ENCODE data around the gene MGST2. TPM values are rescaled to one million over a fixed set of nuclear protein-coding genes. Genes with fewer than 3 reads are reported as not detected.

MGST2 gene
- total RNA-seq, 3 donors from 2014 or later (not counting 1 experiment from before 2014, with no cell fraction given): 7.8 to 17.0 (median 10.9) TPM

GRCh38 chr4:139690419-139690818, 24.8 kb downstream of the MGST2 start:
- Histone ChIP-seq H3K4me3 (ENCODE audit: low read length) (no peak overlapping the region), H3K27me3 (ENCODE audit: control insufficient read depth, insufficient read depth, low read length) (no peaks in the 10 kb centered on the region), H3K9me3 (ENCODE audit: control insufficient read depth, insufficient read depth, low read length) (no peaks in the 10 kb centered on the region), H3K36me3 (ENCODE audit: control insufficient read depth, insufficient read depth, low read length) (no peaks in the 10 kb centered on the region), H3K4me1 (ENCODE audit: control insufficient read depth, insufficient read depth, low read length) (peaks cover 5% of the 10 kb centered on the region), H3K27ac (ENCODE audit: low read length) (no peak overlapping the region)
- no peak for DNase-seq
- no peaks in the 10 kb centered on the region for H3K27me3 Mint-ChIP-seq (ENCODE audit: low read depth in 2 of 2)
- no peak overlapping the region for H3K4me3 Mint-ChIP-seq
- TF ChIP-seq, protein P1, sequence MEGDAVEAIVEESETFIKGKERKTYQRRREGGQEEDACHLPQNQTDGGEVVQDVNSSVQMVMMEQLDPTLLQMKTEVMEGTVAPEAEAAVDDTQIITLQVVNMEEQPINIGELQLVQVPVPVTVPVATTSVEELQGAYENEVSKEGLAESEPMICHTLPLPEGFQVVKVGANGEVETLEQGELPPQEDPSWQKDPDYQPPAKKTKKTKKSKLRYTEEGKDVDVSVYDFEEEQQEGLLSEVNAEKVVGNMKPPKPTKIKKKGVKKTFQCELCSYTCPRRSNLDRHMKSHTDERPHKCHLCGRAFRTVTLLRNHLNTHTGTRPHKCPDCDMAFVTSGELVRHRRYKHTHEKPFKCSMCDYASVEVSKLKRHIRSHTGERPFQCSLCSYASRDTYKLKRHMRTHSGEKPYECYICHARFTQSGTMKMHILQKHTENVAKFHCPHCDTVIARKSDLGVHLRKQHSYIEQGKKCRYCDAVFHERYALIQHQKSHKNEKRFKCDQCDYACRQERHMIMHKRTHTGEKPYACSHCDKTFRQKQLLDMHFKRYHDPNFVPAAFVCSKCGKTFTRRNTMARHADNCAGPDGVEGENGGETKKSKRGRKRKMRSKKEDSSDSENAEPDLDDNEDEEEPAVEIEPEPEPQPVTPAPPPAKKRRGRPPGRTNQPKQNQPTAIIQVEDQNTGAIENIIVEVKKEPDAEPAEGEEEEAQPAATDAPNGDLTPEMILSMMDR (IDR thresholded peaks at IDR 0.05): no peak
- H3K27ac Mint-ChIP-seq: no peak overlapping the region
- intact Hi-C loops (cut with micrococcal nuclease): no loop called here
- no peaks in the 10 kb centered on the region for H3K9me3 Mint-ChIP-seq
- peaks cover under 1 to 2% of the 10 kb centered on the region in 2 donors for H3K4me1 Mint-ChIP-seq
- ATAC-seq: no peak
- H3K36me3 Mint-ChIP-seq: no peaks in the 10 kb centered on the region

DNA sequence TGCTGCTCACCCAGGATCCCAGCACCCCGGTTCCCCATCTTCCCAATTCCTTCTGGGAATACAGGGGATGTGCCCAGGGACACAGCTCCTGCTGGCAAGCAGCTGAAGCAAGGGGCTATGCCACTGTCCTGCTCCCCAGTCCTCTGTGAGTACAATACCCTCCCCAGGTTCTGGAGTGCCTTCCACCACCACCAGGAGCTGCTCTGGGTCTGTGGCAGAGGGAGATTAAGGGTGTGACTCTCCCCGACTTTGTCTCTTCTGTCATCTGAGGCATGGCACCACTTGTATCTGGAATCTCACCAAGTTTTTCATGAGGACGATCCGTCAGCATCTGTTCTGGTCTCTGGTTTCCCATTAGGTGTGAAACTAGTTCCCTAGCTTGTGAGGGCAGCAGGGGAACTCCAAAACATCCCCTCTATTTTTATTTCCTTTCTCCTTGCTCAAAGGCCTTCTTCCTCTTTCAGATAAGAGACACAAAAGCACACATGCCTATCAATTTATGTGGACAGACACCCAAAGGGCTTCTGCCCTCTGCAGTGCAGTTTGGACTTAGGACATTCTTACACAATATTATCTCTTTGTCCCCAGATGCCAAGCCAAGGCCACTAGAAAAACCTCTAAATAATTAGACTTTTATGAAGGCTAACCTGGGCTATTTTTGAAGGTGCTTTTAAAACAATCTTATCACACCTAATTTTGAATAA, 26.8 kb downstream of the MGST2 start:
- TF ChIP-seq, protein P1 (IDR thresholded peaks at IDR 0.05): no peak
- intact Hi-C loops (cut with micrococcal nuclease): no loop called here
- H3K4me3 ChIP-seq (ENCODE audit: low read length): no peak overlapping the region
- DNase-seq (no peak), ATAC-seq (no peak)
- H3K27me3 ChIP-seq (ENCODE audit: control insufficient read depth, insufficient read depth, low read length): no peaks in the 10 kb centered on the region
- WGBS (ENCODE audit: insufficient coverage): 53% methylated on average over 4 of the region's 4 CpGs
- no peak overlapping the region for H3K27ac ChIP-seq (ENCODE audit: low read length)
- H3K9me3 ChIP-seq (ENCODE audit: control insufficient read depth, insufficient read depth, low read length): no peaks in the 10 kb centered on the region
- H3K36me3 ChIP-seq (ENCODE audit: control insufficient read depth, insufficient read depth, low read length): no peaks in the 10 kb centered on the region
- Mint-ChIP-seq H3K4me3 (no peak overlapping the region), H3K27ac (no peak overlapping the region), H3K27me3 (ENCODE audit: low read depth in 2 of 2) (no peaks in the 10 kb centered on the region), H3K36me3 (peaks cover 13% of the 10 kb centered on the region), H3K9me3 (no peaks in the 10 kb centered on the region), H3K4me1 (no peaks in the 10 kb centered on the region)
- H3K4me1 ChIP-seq (ENCODE audit: control insufficient read depth, insufficient read depth, low read length): peaks cover 5% of the 10 kb centered on the region

DNA sequence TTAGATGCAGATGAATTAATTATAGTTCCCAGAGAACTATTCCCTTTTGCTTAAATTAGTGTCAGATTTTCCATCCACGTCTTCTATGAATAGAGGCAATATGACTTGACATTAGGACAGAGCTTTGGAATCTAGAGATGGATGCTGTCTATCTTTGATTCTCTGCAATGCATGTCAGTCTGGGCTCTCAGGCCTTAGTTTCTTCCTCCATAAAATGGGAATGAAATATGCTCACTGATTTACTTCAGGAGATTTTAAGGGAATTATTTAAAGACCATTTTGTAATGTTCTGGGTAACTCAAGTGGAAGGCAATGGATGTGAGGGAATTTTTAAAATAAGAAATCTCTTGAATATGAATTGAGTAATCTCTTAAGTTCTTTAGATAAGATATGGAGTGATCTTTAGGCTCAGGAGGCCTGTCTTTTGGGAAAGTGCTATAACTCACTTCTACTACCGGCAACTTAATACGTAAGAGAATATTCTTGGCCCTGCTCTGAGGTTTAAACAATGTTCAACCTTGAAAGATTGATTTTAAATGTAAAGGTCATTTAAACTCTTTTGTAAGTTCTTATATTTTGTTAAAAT, 29.0 kb downstream of the MGST2 start:
- no peak for DNase-seq
- Mint-ChIP-seq H3K4me3 (no peak overlapping the region), H3K36me3 (peaks cover 21% of the 10 kb centered on the region), H3K27me3 (ENCODE audit: low read depth in 2 of 2) (no peaks in the 10 kb centered on the region), H3K4me1 (peaks cover 5 to 6% of the 10 kb centered on the region in 2 donors), H3K9me3 (peaks cover 0 to 2% of the 10 kb centered on the region in 2 donors), H3K27ac (no peak overlapping the region)
- no peak overlapping the region for H3K27ac ChIP-seq (ENCODE audit: low read length)
- 85% methylated on average over 1 of the region's 3 CpGs for WGBS (ENCODE audit: insufficient coverage)
- TF ChIP-seq, protein P1 (IDR thresholded peaks at IDR 0.05): no peak
- no peaks in the 10 kb centered on the region for H3K9me3 ChIP-seq (ENCODE audit: control insufficient read depth, insufficient read depth, low read length)
- no peak for ATAC-seq
- no peaks in the 10 kb centered on the region for H3K27me3 ChIP-seq (ENCODE audit: control insufficient read depth, insufficient read depth, low read length)
- H3K4me1 ChIP-seq (ENCODE audit: control insufficient read depth, insufficient read depth, low read length): peaks cover 5% of the 10 kb centered on the region
- no peaks in the 10 kb centered on the region for H3K36me3 ChIP-seq (ENCODE audit: control insufficient read depth, insufficient read depth, low read length)
- intact Hi-C loops (cut with micrococcal nuclease): no loop called here
- no peak overlapping the region for H3K4me3 ChIP-seq (ENCODE audit: low read length)
